ENCODE measurements around the gene APBB1IP.
A peak's percentile ranks its signal among the peaks of the same experiment; 100 is the strongest.
"Not testable (repeated sequence)": the region's sequence is repeated elsewhere in the genome, so short reads cannot be mapped to it uniquely, and the experiment has no call there.

APBB1IP gene

DNA sequence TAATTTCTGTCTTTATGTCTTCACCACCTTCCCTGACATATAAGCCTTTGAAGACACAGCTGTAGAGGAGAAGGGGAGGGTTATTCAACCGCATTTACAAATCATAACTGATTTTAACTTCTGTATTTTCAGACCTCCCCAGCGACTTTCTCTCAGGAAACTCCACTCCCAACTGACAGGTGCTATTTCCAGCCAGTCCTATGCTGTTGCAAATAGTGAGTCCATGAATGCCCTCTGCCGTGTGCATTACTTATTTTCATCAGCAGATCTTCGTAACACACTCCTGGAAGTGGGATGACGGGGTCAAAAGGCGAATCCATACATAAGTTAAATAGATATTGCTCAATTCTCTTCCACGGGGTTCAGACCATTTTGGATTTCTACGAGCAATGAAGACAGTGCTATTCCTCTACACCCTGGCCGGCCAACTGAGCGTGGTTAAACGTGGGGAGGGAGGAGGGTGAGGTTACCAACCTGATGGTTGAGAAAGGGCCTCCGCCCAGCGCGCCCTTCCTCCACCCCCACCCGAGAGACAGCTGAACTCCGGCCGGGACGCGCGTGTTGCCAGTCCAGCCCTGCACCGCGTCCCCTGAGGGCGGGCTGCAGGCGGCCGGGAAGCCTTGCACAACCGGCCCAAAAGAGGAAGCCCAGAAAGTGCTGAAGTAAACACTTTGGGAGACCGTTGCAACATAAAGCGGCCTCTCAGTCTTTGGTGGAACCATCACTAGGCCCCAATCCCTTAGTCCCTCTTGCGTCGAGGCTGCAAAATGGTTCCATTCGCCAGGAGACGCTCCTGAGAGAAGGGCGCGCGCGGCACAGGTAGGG lies at the start of gene APBB1IP:
Gene APBB1IP, plus strand, starts transcription at position 705 of the 825 bp plus-strand sequence. CDS start 53,986 bp downstream, outside the sequence.
- DNase-seq: peak; percentile 66

DNA sequence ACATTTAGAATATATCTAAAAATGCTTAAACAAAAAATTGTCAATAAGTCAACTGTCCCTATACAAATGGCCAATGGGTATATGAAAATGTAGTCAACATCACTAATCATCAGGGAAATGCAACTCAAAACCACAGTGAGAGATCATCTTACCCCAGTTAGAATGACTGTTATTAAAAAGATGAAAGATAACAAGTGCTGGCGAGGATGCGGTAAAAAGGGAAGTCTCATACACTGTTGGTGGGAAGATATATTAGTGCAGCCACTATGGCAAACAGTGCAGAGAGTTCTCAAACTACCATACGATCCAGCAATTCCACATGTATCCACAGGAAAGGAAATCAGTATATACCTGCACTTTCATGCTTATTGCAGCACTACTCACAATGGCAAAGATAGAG lies 48.6 kb upstream of the APBB1IP start:
- DNase-seq: no peak

DNA sequence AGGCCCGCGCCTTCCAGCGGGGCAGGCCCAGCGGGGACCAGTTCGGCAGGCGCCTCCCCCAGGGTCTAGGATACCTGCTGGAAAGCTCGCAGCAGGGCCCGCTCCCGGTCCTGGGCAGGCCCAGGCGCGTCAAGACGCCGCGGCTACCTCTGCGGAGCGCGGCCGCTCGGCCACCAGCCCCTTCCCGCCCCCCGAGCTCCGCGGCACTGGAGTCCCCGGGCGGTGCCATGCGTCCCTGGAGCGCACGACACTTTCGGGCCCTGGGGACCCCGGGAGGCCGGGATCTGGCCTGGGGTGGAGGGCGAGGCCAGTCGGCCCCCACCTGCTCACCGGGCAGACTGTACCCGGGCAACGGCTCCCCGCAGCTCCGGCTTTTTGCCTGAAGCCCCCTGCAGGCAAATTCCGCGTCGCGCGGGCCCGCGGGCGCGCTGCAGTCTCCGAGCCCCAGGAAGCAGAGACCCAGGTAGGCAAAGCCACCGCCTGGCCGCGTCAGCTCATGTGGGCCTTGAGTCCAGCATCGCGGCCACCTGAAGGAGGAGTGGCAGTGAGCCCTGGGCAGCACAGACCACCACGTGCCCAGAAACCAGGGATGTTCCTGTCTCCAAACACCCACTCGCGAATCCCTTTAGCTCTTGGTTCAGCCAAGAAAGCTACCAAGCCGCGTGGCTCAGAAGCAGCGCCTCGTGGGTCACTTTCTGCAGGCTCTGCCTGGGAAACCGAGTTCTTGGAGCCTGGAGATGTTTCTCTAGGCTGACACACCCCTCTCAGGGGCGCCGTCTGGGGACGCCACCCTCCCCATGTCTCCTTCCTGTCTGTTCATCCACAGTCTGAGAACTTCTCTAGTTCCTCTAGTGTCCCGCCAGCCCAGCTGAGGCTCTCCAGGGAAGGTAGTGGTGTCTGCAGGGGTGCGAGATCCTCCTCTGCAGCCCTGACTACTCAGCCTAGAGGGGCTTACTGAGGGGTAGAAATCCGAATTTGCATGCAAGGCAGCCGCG lies 46.1 kb upstream of the APBB1IP start:
- peak in 1 of 2 experiments; percentile 9 for DNase-seq

GRCh38 chr10:26398353-26398752 lies 39.8 kb upstream of the APBB1IP start:
- DNase-seq: not testable (repeated sequence)

DNA sequence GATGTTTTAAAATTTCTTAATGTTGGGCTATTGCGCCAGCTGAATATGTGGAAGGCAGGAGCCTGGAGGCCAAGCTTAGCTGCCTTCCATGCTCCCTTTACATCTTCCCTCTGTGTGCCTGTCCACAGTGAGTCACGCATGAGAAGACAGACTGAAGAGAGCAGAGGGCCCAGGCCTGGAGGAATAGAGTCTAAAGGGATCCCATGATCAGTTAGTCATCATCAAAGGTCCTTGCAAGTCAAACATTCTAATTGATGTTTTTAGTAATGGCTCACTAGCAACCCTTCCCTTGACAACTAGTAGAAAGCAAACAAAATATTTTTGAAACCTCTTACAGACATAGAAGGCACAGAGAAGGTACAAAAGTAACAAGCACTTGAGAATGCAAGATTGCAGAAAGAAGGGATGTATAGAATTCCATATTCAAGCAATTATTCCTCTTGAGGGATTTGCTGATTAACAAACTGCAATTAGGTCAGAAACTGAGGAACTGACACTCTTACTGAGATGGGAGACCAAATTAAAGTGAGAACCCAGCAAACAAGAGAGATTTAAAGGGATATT lies 30.7 kb upstream of the APBB1IP start:
- DNase-seq: no peak

DNA sequence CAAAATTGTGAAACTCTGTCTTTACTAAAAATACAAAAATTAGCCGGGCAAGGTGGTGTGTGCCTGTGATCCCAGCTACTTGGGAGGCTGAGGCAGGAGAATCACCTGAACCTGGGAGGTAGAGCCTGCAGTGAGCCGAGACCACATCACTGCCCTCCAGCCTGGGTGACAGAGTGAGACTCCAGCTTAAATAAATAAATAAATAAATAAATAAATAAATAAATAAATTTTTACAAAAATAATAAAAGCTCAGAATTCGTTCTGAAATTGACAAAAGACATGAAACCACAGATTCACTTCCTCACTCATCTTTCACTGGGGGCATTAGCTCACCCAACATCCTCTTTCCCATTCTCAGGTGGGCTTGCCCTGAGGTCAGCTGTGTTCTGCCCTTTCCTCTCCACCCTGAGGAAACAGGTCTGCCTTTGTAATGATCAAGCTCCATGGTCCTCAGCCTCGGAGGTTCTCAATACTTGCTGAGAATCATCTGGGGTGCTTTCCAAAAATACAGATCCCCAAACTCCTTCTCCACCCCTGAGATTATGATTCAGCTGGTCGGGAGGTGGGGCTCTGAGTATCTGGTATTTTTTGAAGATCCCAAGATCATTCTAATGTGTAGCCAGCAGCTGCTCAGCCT lies 29.2 kb upstream of the APBB1IP start:
- no peak for DNase-seq

- no peak for DNase-seq
These were observed 27.8 kb upstream of the APBB1IP start for GRCh38 chr10:26410356-26410755.

GRCh38 chr10:26412932-26413331 lies 25.2 kb upstream of the APBB1IP start:
- DNase-seq: no peak

DNA sequence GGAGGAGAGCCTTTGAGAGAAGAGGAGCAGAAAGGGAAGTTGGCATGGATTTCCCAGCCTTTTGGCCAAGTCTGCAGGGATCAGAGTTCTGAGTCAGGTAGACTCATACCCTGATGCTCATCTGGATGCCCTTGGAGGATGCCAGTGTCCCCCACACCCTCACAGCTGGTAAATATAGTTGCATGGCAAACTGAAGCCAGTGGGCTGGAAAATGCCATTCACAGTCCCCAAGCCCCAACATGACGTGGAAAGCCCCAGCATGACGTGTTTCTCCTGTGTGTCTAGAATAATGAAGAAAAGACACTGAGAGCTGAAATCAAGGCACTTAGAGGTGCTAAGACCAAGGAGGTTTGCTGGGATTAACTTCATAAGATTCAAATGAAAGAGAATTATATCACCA lies 24.8 kb upstream of the APBB1IP start:
- no peak for DNase-seq

- DNase-seq: no peak
These were observed 21.0 kb upstream of the APBB1IP start for GRCh38 chr10:26417136-26417535.

GRCh38 chr10:26422977-26423376 lies 15.2 kb upstream of the APBB1IP start:
- no peak for DNase-seq

GRCh38 chr10:26423722-26424121 lies 14.4 kb upstream of the APBB1IP start:
- DNase-seq: no peak

- no peak for DNase-seq
These were observed 7.4 kb upstream of the APBB1IP start for GRCh38 chr10:26430641-26431163.

GRCh38 chr10:26432938-26433337 lies 5.2 kb upstream of the APBB1IP start:
- no peak for DNase-seq

DNA sequence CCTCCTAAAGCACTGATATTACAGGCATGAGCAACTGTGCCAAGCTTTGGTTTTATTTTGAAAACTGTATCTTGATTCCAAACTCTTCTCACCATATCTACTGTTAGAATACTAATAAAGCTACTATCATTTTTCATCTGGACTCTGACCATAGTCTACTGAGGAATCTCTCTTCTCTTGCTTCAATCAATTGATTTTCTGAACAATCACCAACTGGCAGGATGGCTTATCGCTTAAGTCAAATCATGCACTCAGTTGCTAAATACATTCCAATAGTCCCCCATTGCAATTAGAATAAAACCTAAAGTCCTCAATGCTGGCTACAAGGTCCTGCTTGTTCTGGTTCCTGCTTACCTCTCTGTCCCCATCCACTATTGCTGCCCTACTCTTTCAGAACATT lies 2.3 kb upstream of the APBB1IP start:
- DNase-seq: no peak

DNA sequence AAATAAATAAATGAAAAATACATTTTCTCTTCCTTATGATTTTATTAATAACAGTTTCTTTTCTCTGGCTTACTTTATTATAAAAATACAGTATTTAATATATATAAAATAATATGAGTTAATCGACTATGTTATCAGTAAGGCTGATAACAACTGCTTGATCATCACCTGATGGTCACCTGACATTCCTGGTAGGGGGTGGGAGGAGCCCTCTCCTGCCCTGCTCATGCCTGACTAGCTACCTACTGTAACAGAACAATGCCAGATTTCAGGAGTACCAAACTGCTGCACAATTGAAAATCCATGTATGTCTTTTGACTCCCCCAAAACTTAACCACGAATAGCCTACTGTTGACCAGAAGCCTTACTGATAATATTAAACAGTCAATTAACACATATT lies 1.3 kb upstream of the APBB1IP start:
- DNase-seq: no peak

- DNase-seq: peak; percentile 72 to 81
These were observed 597 bp downstream of the APBB1IP start for GRCh38 chr10:26438534-26439341.

- DNase-seq: no peak
These were observed 1.4 kb downstream of the APBB1IP start for GRCh38 chr10:26439406-26440087.

DNA sequence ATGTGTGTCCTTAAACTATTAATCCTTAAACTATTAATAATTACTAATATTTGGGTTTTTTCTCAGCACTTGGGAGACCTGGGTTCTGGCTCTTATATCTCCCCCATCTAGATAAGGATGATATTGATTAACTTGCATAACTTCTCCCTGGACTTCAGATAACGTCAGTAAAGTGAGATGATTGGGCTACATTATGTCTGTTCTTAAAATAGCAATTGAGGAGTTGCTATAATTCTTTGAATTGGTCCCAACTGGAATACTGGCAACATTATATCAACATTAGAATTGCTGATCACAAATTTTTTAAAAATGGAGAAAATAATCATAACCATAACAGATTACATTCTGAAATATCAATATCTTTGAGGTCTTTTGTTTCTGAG lies 1.9 kb downstream of the APBB1IP start:
- no peak for DNase-seq

DNA sequence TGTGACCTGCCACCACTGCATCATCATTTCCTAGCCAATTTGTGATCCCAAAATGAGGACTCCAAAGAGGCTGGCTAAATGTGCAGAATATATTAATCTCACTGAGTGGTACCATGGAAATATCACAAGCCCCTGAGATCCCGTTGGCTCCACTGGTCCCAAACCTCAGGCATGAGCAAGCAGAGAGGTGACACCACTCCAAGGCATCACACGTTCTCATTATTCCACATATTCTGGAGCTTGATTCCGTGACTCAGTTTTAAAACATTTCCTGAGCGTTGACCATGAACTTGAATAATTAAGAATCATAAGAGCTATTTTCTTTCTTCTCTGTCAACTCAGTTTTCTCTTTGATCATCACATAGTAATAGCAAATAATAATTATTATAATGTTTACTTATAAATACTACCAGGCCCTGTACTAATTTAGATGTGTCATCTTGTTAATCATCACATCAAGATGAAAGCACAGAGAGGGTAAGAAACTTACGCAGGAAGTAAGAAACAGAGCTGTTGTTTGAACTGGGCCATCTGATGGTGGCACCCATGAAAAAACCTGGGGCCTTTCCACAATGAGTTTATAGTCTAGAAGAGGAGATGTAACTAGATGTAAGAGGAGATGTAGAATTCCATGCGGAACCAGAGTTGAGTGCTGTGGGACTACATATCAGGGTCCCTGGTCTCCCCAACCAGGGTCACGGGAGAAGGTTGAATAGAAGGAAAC lies 3.5 kb downstream of the APBB1IP start:
- no peak for DNase-seq
